Adrenal gland (tissue), 5 donors: Measurements from ENCODE around the gene DDX47.

Experiments used
- CTCF ChIP-seq, 6 experiments: fragments of 450-650 bp in 4 of 6; fragments of 200-600 bp in 2 of 6; sonication (generic) in 1 of 6; IDR thresholded peaks; 1 replicate in 5 of 6; 2 replicates in 1 of 6; pipeline versions ENCODE4 v1.5.1 to v1.8.0; 2016 to 2021; ENCODE audit warnings: antibody characterized with exemption in 6 of 6, mild to moderate bottlenecking in 2 of 6, moderate library complexity in 1 of 6
- POLR2A ChIP-seq, 2 donors: fragments of 450-650 bp; IDR thresholded peaks; one replicate each; pipeline ENCODE4 v1.6.1; 2017; ENCODE audit warnings: antibody characterized with exemption in 2 of 2, mild to moderate bottlenecking in 2 of 2, moderate library complexity in 1 of 2
- donor health status: DM: no; HTN: no; CAD: no.

- TF ChIP-seq CTCF (IDR thresholded peaks at IDR 0.05) (no peak), POLR2A (IDR thresholded peaks at IDR 0.05) (no peak)
Observed at GRCh38 chr12:12786351-12786705, 26.8 kb upstream of the DDX47 start.
